K562 (cell line): Measurements from ENCODE around the gene CHMP1A.

Source experiments
- ADNP ChIP-seq: fragments of 200-800 bp; sonication (Bioruptor generic); IDR thresholded peaks from 2 replicates; pipeline ENCODE4 v1.6.1; 2016; ENCODE audit warnings: missing genetic modification characterization, missing compliant biosample characterization
- ARID2 ChIP-seq: fragments of 450-650 bp; IDR thresholded peaks from 2 replicates; pipeline ENCODE4 v1.6.1; 2017; ENCODE audit warnings: antibody characterized with exemption, mild to moderate bottlenecking
- ARID4B ChIP-seq: sonication (generic); formaldehyde crosslinking; IDR thresholded peaks from 2 replicates; pipeline ENCODE4 v1.8.0; 2022; ENCODE audit warnings: mild to moderate bottlenecking, missing genetic modification reagents
- CREB1 ChIP-seq, 2 experiments: sonication (generic) in 1 of 2; formaldehyde crosslinking in 1 of 2; IDR thresholded peaks; 2 replicates each; pipeline versions ENCODE4 v1.6.1 to v1.8.0; 2012 to 2022; ENCODE audit warnings: inconsistent platforms in 1 of 2, mild to moderate bottlenecking in 1 of 2, missing genetic modification reagents in 1 of 2, moderate library complexity in 1 of 2
- CTCF ChIP-seq, 3 experiments: IDR thresholded peaks in 2 of 3; conservative IDR thresholded peaks in 1 of 3; 2 replicates each; pipeline ENCODE4 v1.5.1; 2011 to 2012; ENCODE audit warnings: low read length in 3 of 3, mild to moderate bottlenecking in 3 of 3, control low read depth in 2 of 3, improper control_type of control experiment in 1 of 3, inconsistent platforms in 1 of 3, low read depth in 1 of 3, mixed read lengths in 1 of 3, moderate library complexity in 1 of 3; ENCODE audit not compliant: insufficient read depth in 2 of 3
- MEF2A ChIP-seq: IDR thresholded peaks from 2 replicates; pipeline ENCODE4 v1.6.1; 2011; ENCODE audit warnings: low read depth, mild to moderate bottlenecking, low read length, moderate library complexity; ENCODE audit not compliant: control insufficient read depth
- MXI1 ChIP-seq: IDR thresholded peaks from 2 replicates; pipeline ENCODE4 v1.6.1; 2011; ENCODE audit warnings: low read depth, mild to moderate bottlenecking, improper control_type of control experiment, low read length
- POLR2A ChIP-seq: fragments of 450-650 bp; conservative IDR thresholded peaks from 2 replicates; pipeline ENCODE4 v1.6.1; 2016
- RCOR1 ChIP-seq, 2 experiments: IDR thresholded peaks; 2 replicates each; pipeline ENCODE4 v1.6.1; 2012; ENCODE audit warnings: low read depth in 2 of 2, low read length in 2 of 2, borderline replicate concordance in 1 of 2, improper control_type of control experiment in 1 of 2
- SIN3A ChIP-seq, 2 experiments: fragments of 150-350 bp in 1 of 2; IDR thresholded peaks; 2 replicates each; pipeline ENCODE4 v1.6.1; 2011 to 2016; ENCODE audit warnings: borderline replicate concordance in 2 of 2, low read depth in 2 of 2, low read length in 2 of 2, mild to moderate bottlenecking in 2 of 2, moderate library complexity in 2 of 2; ENCODE audit not compliant: control insufficient read depth in 1 of 2
- USF2 ChIP-seq: sonication (generic); formaldehyde crosslinking; IDR thresholded peaks from 2 replicates; pipeline ENCODE4 v1.5.0; 2020; ENCODE audit warnings: missing genetic modification reagents
- ZHX1 ChIP-seq: fragments of 150-350 bp; conservative IDR thresholded peaks from 2 replicates; pipeline ENCODE4 v1.6.1; 2014; ENCODE audit warnings: low read length

GRCh38 chr16:89613954-89614459, 43.5 kb downstream of the CHMP1A start:
- TF ChIP-seq CREB1 (IDR thresholded peaks at IDR 0.05) (no peak), CREB1 (CRISPR knock-in tag; IDR thresholded peaks at IDR 0.05) (no peak), USF2 (CRISPR knock-in tag) (no peak), RCOR1 (IDR thresholded peaks at IDR 0.05; ENCODE audit: borderline replicate concordance in 1 of 2, low read depth in 2 of 2, low read length in 2 of 2) (no peak), MEF2A (no peak), ARID2 (no peak), CTCF (IDR thresholded peaks at IDR 0.05 in 2 of 3, conservative IDR thresholded peaks at IDR 0.05 in 1 of 3; ENCODE audit: insufficient read depth in 2 of 3, low read depth in 1 of 3, low read length in 3 of 3) (no peak), MXI1 (no peak), POLR2A (no peak), ADNP (tag) (no peak), ARID4B (CRISPR knock-in tag) (no peak), SIN3A (IDR thresholded peaks at IDR 0.05; ENCODE audit: borderline replicate concordance in 2 of 2, control insufficient read depth in 1 of 2, low read depth in 2 of 2, low read length in 2 of 2) (no peak), ZHX1 (no peak)
